Activated CD4-positive, alpha-beta T cell treated with anti-CD3 and anti-CD28 coated beads for 24 hours (primary cell): ENCODE data around the gene FHOD3.
"Not testable (repeated sequence)": the region's sequence is repeated elsewhere in the genome, so short reads cannot be mapped to it uniquely, and the experiment has no call there.

Source experiments
- DNase-seq, 2 donors: peaks; one replicate each; pipeline ENCODE4 v3.0.0-alpha.2; 2020; ENCODE audit warnings: low read depth in 2 of 2

Gene FHOD3

DNA sequence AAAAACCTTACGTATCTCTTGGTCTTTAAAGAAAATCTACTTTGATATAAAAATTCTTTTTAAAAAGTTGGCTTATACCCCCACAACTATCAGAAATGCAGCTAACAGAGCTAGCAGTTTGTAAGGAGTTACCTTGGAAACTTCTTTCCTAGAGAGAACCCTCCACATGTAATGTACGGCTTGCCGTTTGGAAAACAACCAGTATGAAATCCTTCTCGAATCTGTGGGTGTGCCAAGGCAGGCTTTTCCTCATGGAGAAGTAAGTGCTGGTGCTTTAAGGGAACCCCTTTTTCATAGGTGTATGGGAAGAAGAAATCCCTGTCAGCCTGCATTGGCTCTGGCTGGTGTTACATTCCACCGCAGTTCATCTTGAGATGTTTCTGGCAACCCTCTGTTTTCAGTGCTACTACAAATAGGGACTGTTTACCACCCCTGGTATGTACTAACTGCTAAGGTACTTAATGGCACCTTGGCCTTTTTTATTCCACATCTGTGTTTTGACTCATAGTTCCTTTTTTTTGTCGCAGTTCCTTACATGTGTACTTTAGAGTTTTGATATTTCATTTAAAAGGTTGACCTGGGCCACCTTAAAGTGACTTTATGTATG lies 248.4 kb downstream of the FHOD3 start:
- DNase-seq, result no peak

- DNase-seq, result no peak
Measured at GRCh38 chr18:36546876-36547275, 249.4 kb downstream of the FHOD3 start.

GRCh38 chr18:36547544-36547943 lies 250.0 kb downstream of the FHOD3 start:
- no peak for DNase-seq

DNA sequence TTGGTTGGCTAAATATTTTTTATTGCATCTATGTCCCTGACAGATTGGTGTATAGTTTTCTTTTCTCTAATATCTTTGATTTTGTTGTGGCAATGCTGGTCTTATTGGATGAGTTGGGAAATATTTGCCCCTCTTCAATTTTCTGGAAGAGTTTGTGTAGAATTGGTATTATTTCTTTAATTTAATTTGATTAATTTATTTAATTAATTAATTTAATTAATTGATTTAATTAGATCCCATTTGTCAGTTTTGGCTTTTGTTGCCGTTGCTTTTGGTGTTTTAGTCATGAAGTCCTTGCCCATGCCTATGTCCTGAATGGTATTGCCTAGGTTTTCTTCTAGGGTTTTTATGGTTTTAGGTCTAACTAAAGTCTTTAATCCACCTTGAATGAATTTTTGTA lies 253.8 kb downstream of the FHOD3 start:
- DNase-seq, result not testable (repeated sequence)

DNA sequence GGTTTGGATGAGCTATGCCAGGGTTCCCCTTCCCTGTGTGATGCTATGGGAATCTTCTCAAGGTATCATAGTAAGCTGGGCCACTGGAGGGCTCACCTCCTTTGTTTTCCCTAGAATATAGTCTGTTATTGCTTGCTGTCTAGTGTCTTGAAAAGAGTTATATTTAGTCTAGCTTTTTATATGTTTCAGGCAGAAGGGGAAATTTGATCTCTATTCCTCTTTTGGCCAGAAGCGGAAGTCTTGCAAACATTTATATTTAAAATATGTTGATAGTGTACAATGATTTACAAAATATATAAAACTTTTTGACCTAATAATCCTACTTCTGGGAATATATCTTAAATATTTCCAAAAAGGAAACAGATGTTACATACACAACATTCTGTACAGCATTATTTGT lies 260.7 kb downstream of the FHOD3 start:
- no peak for DNase-seq

- DNase-seq, result no peak
Measured at GRCh38 chr18:36559149-36559857, 261.8 kb downstream of the FHOD3 start.

- no peak for DNase-seq
Measured at GRCh38 chr18:36560187-36560586, 262.7 kb downstream of the FHOD3 start.

DNA sequence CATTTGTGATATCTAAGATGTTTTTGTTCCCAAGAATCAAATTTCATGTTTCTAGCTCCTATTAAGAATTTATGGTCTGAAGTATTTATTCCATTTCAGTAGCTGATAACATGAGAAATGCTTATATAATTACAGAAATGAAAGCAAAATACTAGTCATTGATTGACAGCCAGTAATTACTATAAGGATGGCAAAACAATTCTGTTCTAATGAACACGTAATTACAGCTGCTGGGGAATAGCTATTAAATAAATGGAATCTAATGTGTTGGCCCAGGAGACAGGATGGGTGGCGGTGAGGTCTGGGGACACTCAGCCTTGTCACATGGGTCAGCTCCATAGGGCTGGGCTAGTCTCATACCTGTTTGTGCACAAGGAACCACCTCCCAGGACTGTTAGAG lies 263.5 kb downstream of the FHOD3 start:
- no peak for DNase-seq

DNA sequence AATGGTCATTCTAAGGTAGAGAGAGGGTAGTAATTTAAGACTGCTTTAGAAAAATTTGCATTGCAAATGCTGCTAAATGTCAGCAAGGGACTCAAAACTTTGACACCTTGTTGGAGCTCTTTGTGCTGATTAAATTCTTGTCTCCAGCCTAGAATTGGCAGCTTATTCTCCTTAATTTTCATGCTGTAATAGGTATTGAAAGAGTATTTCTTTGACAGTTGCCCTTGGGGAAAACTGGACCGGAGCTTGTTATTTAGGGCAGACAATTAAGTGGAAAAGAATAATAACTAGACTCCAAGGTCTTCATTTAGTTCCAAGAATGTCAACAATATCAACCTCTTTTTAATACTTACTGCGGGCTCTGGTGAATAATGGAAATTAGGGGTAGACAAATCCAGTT lies 267.3 kb downstream of the FHOD3 start:
- no peak for DNase-seq

DNA sequence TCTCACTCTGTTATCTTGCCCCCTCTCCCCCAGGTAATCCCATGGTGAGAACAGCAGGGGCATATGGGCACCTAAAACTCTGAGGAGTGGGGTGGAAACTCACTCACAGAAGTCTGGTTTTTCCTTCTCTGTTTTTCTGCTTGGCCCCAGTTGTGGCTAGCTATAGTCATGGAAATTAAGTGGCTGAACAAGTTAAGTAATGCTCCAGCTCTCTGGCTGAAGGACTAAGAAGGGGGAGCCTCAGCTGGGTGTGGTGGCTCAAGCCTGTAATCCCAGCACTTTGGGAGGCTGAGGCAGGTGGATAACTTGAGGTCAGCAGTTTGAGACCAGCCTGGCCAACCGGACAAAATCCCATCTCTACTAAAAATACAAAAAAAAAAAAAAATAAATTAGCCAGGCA lies 270.3 kb downstream of the FHOD3 start:
- DNase-seq, result no peak

DNA sequence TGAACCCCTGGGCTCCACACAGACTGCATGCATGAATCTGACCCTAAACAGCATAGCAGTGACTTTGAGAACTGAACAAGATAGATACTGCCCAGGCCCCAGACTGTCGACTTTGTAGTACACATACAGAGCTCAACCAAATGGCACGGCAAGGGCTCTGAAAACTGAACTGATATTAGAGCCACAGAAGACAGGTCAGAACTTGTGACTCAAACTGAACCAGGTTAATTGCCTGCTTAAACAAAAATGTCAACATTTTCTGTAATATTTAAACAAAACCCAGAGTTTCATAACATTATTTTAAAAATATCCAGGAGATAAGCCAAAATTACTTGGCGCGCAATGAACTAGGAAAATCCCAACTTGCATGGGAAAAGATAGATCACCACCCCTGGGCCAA lies 271.0 kb downstream of the FHOD3 start:
- DNase-seq, result no peak

- no peak for DNase-seq
Measured at GRCh38 chr18:36572135-36572856, 274.8 kb downstream of the FHOD3 start.

GRCh38 chr18:36576339-36576738 lies 278.8 kb downstream of the FHOD3 start:
- DNase-seq, result no peak

DNA sequence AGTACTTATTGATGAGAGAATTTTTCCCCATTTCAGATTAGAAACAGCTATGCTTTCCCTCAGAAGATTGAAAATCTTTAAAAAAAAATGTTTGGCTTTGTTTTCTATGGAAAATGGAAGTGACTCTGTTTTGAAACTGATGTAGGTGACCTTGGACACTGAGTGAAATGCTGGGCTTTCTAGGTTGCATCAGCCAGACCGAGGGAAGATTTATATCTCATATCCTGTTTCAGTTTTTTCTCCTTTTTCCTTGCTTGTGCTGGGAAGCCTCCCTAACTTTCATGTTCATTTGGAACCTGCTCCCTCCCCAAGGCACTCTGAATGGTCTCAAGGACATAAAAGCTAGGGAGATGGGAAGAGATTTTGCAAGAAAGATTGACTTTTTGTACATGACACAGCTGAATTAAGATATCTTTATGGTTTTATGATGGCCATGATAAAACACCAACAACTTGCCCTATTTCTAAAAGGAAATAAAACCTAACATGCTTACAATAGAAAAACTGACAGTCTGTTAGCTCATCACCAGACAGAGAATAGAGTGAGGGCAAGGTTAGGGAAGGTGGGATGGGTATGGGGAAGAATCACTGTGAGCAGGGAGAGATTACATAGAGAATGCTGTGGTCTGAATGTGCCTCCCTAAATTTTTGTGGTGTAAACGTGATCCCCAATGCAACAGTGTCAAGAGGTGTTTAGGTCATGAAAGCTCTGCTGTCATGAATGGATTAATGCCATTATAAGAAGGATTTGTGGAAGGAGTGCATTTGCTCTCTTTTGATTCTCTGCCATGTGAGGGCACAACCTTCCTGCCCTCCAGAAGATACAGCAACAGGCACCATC lies 281.6 kb downstream of the FHOD3 start:
- DNase-seq, result no peak

DNA sequence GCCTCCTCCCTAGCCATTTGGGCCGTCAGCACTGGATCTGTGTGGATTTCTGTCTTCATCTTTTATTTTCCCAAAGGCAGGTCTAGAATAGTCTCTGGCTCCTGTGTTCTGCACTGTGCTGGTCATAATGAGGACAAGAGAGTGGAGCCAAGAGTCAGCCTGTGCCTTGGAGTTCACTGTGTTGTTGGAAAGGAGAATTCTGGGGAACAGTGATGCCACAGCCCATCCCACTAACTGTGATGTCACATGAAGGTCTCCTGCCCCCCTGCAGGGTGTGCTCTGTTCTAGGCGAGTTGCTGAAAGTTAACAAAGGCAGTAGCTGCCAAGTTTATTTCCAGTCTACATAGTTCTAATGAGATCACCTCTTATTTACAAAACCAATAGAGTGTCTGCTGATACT lies 282.8 kb downstream of the FHOD3 start:
- no peak for DNase-seq

DNA sequence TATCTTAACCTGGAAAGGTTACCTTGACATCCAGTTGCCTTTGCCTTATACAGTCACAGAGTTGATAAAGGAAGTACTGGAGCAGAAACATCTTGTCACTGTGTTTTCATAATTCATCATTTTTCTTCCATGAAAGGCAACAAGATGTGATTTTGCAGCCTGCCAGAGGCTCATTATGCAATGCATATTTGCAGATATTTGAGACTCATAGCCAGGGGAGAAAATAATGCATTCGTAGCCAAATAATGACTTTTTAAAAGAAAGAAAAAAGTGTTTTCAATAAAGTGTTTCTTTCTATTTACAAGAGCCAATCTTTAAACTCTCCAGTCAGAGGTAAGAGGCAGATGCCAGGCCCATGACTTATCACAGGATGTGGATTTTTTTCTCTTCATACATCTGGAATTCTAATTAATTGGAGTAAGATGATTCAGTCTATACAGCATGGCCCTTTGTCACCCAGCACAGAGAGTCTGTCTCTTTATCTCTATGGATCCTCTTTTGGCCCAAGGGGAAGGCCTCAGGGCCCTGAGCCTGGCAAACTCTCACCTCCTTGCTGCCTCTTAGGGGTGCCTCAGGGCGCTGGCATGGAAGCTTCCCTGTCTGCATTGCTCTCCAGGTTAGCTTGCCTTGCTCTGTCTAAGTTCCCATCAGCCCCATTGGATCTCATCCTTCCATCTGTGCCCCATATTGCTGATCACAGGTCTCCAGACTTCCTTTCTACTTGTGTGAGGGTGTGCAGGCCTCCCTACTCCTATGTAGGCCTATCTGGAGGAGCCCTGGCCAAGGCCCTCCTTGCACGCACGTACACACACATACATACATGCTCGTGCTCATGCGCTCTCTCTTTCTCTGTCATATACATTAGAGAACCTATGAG lies 283.6 kb downstream of the FHOD3 start:
- DNase-seq, result no peak

DNA sequence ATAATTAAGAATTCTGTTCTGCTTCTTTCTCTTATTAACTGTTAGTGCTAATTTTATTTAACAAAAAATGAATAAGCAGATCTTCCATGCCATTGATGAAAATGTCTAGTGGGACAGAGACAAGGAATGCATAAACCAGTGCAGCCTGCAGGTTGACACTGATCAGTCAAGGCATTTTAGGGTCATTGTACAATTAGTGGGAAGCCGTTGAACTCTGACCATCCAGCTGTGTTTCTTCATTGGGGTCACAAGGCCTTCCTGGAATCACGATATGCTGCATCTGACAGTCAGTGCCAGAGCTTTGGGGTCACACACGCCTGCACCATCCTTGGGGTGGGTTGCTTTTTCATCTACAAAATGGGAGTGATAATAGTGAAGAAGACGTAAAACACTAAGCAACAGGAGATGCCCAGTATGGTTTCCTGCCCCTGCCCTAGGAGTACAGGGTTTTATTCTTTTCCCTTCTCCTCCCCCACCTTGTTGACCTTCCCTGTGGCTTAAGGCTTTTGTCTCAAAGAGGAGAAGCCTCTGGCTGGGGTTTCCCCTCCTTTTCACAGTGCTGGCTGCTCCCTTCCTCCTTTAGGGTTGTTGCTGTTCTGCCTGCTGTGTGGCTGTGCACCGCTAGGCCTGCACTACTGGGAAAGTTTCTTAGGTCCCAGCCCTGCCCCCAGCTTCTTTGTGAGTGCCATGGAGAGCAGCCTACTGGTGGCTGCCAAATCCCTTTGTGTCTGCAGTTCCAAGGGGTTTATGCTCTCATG lies 285.7 kb downstream of the FHOD3 start:
- DNase-seq, result no peak

- DNase-seq, result no peak
Measured at GRCh38 chr18:36589857-36590543, 292.5 kb downstream of the FHOD3 start.

DNA sequence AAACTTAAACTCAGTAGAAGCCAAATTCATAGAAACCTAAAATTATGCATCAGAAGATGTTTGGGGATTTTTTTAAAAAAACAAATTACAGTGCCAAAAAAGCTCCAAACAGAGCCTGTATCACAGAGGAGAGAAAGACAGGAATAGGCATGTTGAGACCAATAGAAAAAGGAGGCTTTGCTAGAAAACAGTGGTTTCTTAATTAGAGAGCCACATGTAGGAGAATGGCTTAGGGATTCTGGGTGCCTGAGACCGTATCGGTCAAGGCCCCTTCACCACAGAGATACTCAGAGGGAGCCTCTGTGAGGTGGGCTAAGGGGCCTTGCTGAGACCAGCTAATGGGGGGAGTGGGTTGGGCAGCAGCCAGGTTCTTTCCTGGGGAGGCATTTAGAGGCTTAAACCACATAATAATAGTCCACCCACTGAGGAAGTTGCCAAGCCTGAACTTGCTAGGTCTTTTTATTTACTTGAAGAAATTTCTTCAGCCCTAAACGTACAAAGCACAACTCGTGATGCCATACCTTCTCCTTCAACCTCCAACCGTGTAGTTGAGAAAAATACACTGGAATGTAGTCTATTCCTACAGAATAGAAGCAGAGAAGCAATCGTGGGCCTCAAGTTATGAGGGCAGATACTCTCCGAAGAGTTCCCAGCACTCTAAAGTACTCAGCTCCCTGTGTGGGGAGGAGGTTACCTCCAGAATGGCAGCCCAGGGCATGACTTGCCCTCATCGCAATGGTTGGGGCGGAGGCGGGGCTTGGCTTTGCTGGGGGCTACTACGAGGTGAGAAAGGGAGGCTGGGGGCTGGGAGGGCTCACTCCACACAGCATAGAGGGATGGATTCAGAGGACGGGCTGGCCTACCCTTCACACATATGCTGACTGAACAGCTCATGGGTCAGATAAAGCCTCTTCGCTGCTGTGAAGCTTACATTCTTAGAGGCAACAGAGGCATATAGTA lies 293.4 kb downstream of the FHOD3 start:
- no peak for DNase-seq
